ENCODE measurements around the gene DCN.

Gene DCN

GRCh38 chr12:91133871-91134270 is 48.7 kb downstream of the DCN start:
- no peak for DNase-seq

GRCh38 chr12:91129662-91130362 is 52.8 kb downstream of the DCN start:
- DNase-seq = no peak

GRCh38 chr12:91127751-91128150 is 54.9 kb downstream of the DCN start:
- no peak for DNase-seq

- no peak for DNase-seq
Measured at GRCh38 chr12:91127306-91127705, 55.3 kb downstream of the DCN start.

- no peak for DNase-seq
Measured at GRCh38 chr12:91126516-91126915, 56.1 kb downstream of the DCN start.

- DNase-seq = no peak
Measured at GRCh38 chr12:91123236-91123916, 59.2 kb downstream of the DCN start.

GRCh38 chr12:91120781-91121180 is 61.8 kb downstream of the DCN start:
- no peak for DNase-seq

GRCh38 chr12:91119089-91119488 is 63.5 kb downstream of the DCN start:
- DNase-seq = no peak

GRCh38 chr12:91113621-91114020 is 69.0 kb downstream of the DCN start:
- DNase-seq = no peak

GRCh38 chr12:91111366-91112325 is 71.0 kb downstream of the DCN start, which contains the start of gene LUM:
Gene LUM, minus strand, starts transcription at chr12:91111494. Its CDS starts 2,515 bp downstream, at chr12:91108979.
- no peak for DNase-seq

GRCh38 chr12:91110311-91110924 is 72.2 kb downstream of the DCN start:
- no peak for DNase-seq

GRCh38 chr12:91109581-91110310 is 72.9 kb downstream of the DCN start:
- DNase-seq = no peak

GRCh38 chr12:91109148-91109564 is 73.5 kb downstream of the DCN start:
- DNase-seq = no peak

- DNase-seq = no peak
Measured at GRCh38 chr12:91108196-91108755, 74.3 kb downstream of the DCN start.

- no peak for DNase-seq
Measured at GRCh38 chr12:91106283-91106682, 76.3 kb downstream of the DCN start.

- peak; percentile 35 for DNase-seq
Measured at GRCh38 chr12:91105807-91106206, 76.8 kb downstream of the DCN start.

GRCh38 chr12:91104812-91105466 is 77.7 kb downstream of the DCN start:
- DNase-seq = no peak

GRCh38 chr12:91103624-91104023 is 79.0 kb downstream of the DCN start:
- DNase-seq = no peak

GRCh38 chr12:91103101-91103500 is 79.5 kb downstream of the DCN start:
- DNase-seq = no peak

GRCh38 chr12:91100906-91101305 is 81.7 kb downstream of the DCN start:
- no peak for DNase-seq

GRCh38 chr12:91099836-91100235 is 82.8 kb downstream of the DCN start:
- no peak for DNase-seq
